GM19468 (cell line): Measurements from ENCODE around the gene CCDC24.
A peak's percentile ranks its signal among the peaks of the same experiment; 100 is the strongest.

ENCODE experiments used
- ATAC-seq: cut with Tn5 transposase; IDR thresholded peaks from one replicate; pipeline ENCODE4 v1.9.1; 2021; ENCODE audit warnings: mild to moderate bottlenecking, moderate library complexity, moderate number of reproducible peaks; ENCODE audit not compliant: unreplicated experiment; ENCODE audit errors: extremely low read depth

Gene CCDC24

GRCh38 chr1:44021156-44021555, 29.8 kb downstream of the CCDC24 start:
- ATAC-seq: no peak

GRCh38 chr1:44021581-44022321, 30.4 kb downstream of the CCDC24 start:
- ATAC-seq: no peak

GRCh38 chr1:44024031-44024902, 32.9 kb downstream of the CCDC24 start:
- no peak for ATAC-seq

GRCh38 chr1:44024903-44025525, 33.6 kb downstream of the CCDC24 start:
- no peak for ATAC-seq

- no peak for ATAC-seq
Observed at GRCh38 chr1:44025816-44026215, 34.4 kb downstream of the CCDC24 start.

- no peak for ATAC-seq
Observed at GRCh38 chr1:44027320-44027719, 35.9 kb downstream of the CCDC24 start.

GRCh38 chr1:44029260-44029910, 38.0 kb downstream of the CCDC24 start:
- no peak for ATAC-seq

- ATAC-seq: peak; percentile 54
Observed at GRCh38 chr1:44029911-44030604, 38.7 kb downstream of the CCDC24 start.

- no peak for ATAC-seq
Observed at GRCh38 chr1:44030605-44031251, 39.3 kb downstream of the CCDC24 start.

GRCh38 chr1:44031252-44032169, 40.1 kb downstream of the CCDC24 start, which contains the start of gene SLC6A9:
TSS of gene SLC6A9 (minus strand) at chr1:44031462. CDS start at chr1:44024277, 7,185 bp downstream.
- ATAC-seq: no peak

GRCh38 chr1:44032170-44032790, 40.9 kb downstream of the CCDC24 start:
- ATAC-seq: no peak

GRCh38 chr1:44033041-44033575, 41.7 kb downstream of the CCDC24 start:
- ATAC-seq: no peak

GRCh38 chr1:44033756-44034155, 42.4 kb downstream of the CCDC24 start:
- ATAC-seq: no peak

GRCh38 chr1:44034423-44034822, 43.0 kb downstream of the CCDC24 start:
- no peak for ATAC-seq

- ATAC-seq: no peak
Observed at GRCh38 chr1:44034976-44035716, 43.7 kb downstream of the CCDC24 start.

- no peak for ATAC-seq
Observed at GRCh38 chr1:44035726-44036408, 44.5 kb downstream of the CCDC24 start.
